CD4-positive, alpha-beta T cell treated with Interleukin-6 at 100 ng/mL for 8 hours (primary cell): ENCODE results near the gene TRIM10.
A peak's percentile ranks its signal among the peaks of the same experiment; 100 is the strongest.
"Not testable (repeated sequence)": the region's sequence is repeated elsewhere in the genome, so short reads cannot be mapped to it uniquely, and the experiment has no call there.

Experiments
- DNase-seq: peaks from one replicate; pipeline ENCODE4 v3.0.0-alpha.2; 2020; ENCODE audit warnings: mixed read lengths, low spot score

TRIM10 gene

DNA sequence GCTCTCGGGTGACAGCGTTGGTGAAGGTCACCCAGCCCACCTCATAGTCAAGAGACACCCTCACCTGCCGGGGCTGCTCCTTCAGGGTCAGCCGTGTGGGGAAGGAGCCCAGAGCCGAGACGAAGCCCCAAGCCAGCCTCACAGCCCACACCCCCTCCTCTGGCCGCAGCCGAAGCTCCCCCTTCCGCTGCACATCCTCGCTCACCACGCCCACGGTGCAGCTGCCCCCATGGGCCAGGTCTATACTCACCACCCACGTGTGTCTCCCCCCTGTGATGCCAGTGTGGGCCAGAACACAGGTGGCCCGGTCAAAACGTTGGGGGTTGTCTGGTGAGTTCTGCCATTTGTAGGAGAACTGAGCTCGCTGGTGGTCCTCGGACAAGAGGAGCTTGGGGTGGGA is 7.0 kb downstream of the TRIM10 start:
- DNase-seq, result no peak

DNA sequence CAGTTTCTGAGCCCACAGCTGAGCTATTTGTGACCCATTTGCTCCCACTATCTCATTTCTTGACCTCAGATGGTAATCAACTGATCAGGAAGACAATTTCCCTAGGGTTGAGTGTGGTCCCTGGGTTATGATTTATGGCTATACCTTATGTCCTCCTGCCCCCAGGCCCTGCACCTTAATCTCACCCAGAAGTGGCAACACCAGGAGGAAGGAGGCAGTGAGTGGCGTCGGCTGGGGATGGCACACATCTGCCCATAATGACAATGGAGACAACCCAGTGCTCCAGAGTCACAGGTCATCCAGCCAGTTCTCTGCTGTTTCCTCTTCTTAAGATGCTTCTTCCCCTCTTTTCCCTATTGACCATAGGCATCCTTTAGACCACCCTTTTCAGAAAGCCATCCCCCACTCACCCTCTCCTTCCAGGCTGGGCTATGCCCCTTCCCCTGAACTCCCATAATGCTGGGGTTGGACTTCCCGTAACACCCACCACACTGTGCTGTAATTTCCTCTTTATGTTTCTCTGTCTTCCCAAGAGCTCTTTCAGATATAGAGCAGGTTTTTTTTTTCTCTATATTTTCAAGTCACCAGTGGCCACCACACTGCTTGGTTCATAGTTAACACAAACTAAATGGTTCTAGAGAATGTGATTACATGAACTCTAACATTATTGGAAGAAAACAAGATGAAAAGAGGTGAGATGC is 8.0 kb downstream of the TRIM10 start:
- no peak for DNase-seq

DNA sequence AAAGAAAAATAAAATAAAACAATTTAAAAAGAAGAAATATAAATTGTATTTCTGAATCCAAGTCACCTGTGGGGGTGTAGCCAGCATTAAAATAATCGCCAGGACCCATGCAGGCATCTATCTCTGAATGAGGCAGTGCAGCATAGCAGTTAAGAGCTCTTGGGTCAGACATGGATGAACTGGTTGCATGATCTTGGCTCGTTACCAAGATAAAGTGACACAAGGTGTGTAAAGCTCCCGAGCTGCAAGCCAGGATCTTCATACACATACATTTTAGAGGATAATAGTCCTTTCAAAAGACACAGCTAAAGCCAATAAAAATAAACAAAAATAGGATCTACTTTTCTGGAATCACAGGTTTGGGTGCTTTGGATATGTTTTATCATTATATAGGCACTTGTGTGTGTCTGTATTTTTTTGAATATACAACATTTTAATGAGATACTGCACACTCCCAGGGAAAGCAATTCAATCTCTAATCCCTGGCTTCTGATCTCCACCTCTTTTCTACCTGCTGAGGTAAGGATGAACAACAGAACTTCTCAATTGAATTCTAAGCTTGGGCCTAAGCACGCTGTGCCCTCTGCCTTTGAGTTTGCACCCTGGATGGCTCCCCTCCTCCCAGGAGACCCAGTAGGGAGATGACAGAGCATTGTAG is 8.9 kb downstream of the TRIM10 start:
- no peak for DNase-seq

DNA sequence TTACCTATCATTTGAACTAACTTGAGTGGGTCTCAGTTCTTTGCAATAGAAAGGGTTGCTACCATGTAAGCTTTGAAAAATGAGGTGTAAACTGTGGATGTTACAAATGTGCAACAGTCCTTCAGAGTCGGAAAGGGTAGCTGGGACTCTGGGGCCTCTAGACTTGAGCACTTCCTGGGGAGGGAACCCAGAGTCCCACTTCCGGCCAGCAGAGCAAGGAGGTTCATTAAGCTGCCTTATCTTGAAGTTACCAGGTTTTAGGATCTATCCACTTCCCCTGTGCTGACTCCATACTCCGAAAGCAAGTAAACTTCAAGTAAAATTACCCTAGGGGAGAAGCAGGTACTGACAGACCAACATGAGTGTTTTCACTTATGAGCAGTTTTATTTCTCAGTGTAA is 9.4 kb downstream of the TRIM10 start:
- no peak for DNase-seq

DNA sequence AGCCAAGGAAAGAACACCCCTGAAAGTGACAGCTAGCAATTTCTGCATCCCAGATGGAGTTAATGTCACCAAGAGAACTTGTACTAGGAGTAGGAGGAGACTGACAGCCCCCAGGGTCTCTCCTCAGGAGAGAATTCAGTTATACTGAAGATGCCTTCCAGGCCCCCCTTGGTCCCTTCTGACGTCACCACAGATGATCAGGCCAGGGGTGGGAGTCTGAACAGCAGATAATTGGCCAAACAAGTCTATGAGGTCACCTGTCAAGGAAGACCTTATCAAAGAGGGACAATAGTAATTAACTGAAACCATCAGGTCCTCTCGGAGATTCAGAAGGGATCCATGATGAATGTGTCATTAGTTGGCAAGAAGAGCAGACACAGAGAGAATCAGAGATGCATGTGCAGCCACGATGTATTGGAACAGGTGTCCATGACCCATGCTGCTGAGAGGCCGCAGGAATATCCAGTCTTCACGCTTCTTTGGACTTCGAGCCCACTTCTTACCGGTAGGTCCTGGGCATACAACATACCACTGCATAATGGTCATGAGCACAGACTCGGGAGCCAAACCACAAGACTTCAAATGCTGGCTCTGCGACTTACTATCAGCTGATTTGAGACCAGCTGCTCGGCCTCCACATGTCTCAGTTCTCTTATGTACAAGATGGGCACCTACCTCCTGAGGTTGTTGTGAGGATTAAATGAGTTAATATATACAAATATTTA is 10.2 kb downstream of the TRIM10 start:
- DNase-seq, result no peak

DNA sequence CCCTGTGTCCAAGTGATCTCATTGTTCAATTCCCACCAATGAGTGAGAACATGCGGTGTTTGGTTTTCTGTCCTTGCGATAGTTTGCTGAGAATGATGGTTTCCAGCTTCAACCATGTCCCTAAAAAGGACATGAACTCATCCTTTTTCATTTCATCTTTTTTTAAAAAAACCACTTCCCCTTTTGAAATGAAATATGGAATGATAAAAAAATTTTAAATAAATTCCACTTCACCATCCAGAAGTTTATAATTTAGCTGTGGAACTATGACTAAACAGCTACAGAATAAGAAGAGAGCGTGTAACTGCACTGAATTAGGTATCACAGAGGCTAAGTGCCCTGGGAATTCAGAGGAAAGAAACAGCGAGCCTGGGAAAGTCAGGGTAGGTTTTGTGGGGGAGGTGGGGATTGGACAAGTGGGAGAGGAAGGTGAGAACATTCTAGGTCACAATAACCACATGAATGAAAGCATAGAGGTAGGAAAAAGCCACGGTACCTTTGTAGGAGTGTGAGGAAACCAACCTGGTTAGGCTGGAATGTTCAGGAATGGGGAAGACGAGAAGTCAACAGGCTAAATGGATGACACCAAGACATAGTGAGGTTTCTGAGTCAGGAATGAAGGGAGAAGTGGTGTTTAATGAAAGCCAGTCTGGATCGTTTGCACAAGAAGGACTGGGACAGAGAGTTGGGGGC is 11.0 kb downstream of the TRIM10 start:
- DNase-seq, result no peak

DNA sequence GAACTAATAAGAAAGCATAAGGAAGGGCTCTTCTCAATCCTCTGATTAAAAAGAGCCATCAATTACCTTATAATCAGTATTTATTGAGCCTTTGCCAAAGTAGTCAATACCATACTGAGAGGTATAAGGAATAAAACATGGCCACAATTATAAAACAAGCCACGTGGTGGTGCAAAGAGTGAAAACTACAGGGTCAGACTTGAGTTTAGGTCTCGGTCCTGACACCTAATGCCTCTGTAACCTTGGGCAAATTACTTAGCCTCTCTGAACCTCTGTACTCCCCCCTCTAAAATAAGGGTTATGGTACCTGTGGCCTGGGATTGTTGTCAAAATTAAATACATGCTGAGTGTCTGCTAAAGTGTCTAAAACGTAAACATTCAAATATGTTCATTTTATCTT is 11.8 kb downstream of the TRIM10 start:
- no peak for DNase-seq

DNA sequence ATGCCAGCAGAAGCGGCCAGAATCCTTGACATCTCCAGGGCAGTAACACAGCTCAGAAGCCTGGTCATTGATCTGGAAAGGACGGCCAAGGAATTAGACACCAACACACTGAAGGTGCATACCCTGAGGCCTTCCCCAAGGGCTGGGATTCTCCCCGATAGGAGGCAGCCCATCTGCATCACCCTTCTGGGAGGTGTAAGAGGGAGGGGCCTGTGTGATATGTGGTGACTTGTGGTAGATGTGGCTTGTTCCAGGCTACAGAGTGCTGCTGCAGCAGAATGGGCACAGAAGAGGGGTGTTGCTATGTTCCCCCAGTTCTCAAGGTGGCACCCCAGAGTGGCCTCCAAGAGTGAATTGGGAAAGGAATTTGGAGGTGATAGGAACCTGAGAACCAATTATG is 13.9 kb downstream of the TRIM10 start:
- no peak for DNase-seq

DNA sequence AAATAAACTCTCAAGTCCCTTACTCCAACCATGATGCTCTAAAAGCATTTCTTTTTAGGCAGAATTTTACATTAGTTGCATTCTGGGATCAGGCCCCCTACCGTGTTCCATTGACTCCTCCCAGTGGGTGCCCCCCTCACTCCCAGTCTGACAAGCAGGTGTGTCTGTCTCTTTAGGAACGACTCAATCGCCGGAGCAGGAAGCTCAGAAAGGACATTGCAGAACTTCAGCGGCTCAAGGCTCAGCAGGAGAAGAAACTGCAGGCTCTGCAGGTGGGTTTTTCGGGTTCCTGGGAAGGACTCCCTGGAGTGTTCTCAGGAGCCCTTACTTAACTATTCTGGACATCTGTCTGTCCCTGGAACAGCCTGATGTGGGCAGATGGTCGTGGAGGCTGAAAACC is 15.2 kb downstream of the TRIM10 start:
- DNase-seq, result no peak

DNA sequence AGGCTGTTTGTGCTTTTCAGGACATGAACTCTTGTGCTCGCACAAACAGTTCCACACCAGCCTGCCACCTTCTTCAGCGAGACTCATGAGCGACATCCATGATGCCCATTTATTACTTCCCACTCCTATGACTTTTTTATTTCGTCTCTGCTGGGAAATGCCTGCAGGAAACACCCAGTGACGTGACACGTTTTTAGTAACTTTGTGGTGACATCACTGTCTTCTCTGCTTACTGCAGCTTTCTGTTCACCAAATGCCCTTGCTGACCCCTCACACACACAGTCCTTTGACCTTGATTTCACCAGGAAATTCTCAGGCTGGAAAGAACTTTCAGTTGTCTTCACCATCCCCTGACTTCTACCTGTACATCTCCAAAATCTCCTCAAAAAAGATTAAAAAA is 16.2 kb downstream of the TRIM10 start:
- DNase-seq, result no peak

DNA sequence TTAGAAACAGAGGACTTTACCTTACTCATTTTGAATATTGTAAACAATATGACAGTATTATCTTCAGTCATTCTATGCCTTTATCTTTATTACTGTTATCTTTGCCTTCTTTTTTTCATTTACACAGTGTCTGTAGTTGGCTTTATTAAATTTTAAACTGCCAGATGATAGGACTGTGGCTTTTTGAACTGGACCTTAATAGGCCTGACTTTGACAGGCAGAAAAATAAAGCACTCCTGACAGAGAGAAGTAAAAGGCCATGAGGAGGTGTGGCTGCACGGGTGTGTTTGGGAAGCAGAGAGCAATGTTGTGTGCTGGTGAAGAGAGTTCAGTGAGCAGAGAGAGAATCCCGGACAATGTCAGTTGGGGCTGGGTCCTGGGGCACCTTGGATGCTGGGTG is 17.2 kb downstream of the TRIM10 start:
- DNase-seq, result no peak

DNA sequence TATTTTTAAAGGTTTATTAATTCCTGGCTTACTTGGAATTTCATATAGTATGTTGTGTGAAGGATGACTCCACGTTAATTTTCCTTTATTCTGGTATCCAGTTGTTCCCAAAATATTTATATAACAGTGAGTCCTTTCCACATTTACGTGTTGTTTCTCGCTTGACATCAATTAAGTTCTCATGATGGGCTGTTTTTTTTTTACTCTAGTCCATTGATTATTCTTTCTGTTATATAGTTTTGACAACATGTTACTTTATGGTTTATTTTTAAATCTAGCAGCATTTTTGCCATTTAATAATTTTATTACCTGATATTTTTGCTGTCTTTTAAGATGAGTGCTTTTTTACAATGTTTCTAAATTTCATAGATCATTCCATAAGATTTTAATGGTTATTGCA is 18.3 kb downstream of the TRIM10 start:
- DNase-seq, result no peak

DNA sequence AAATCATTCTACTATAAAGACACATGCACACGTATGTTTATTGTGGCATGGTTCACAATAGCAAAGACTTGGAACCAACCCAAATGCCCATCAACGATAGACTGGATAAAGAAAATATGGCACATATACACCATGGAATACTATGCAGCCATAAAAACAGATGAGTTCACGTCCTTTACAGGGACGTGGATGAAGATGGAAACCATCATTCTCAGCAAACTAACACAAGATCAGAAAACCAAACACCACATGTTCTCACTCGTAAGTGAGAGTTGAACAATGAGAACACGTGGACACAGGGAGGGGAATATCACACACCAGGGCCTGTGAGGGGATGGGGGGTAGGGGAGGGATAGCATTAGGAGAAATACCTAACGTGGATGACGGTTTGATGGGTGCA is 20.8 kb downstream of the TRIM10 start:
- not testable (repeated sequence) for DNase-seq

DNA sequence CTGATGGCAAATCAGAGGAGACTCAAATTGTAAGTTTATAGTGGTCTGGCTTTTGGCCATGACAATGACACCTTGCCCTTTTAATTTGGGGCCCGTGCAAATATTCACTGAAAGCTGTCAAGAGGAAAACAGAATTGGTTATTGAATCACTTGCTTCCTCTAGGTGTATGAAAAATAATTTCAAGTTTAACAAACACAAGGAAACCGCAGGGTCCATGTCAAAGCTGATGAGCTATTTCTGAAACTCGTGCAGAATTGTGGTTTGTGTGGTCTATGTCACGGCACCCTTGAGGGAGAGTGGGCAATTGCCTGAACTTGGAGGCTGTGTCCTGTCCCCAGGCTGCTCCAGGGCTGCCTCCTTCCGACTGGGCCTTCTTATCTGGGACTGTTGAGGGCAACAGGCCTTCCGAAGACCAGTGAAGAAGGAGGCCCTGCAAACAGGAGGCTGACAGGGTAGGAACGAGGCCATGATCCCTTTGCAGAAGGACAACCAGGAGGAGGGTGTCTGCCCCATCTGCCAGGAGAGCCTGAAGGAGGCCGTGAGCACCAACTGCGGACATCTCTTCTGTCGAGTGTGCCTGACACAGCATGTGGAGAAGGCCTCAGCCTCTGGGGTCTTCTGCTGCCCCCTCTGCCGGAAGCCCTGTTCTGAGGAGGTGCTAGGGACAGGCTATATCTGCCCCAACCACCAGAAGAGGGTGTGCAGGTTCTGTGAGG is 24.3 kb downstream of the TRIM10 start:
- no peak for DNase-seq

DNA sequence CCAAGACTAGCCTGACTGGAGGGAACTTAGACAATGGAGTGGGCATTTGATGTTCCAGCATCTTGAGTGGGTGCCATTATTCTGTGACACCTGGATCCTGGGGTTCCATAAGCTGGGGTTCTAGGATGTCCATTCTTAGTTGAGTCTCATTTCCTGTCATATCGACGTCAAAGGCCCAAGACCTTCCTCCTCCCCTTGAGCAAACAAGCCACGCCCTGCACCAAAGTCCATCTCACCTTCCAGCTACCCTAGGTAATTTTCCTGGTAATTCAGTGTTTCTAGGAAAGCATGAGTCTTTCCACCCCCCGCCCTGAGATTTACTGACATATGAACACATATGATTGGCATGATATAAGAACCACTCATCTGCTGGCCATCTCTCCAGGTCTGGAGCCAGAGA is 25.3 kb downstream of the TRIM10 start, which contains the start of gene TRIM40:
Gene TRIM40 (plus strand): TSS at position 384 of the 400 bp plus-strand sequence. CDS start 897 bp downstream, outside the sequence.
- DNase-seq, result no peak

DNA sequence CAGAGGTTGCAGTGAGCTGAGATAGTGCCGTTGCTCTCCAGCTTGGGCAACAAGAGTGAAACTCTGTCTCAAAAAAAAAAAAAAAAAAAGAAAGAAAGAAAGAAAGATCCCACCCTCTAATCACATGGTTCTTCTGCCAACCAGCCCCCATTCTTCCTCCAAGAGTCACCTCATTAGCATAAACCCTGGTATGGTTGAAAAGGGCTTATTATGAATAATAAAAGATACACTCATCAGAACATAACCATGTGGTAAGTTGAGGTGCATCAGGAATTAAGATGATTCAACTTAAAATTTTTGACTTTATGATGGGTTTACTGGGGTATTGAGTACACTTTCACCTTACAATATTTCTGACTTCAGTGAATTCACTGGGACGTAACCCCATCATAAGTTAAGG is 25.9 kb downstream of the TRIM10 start:
- DNase-seq, result no peak

DNA sequence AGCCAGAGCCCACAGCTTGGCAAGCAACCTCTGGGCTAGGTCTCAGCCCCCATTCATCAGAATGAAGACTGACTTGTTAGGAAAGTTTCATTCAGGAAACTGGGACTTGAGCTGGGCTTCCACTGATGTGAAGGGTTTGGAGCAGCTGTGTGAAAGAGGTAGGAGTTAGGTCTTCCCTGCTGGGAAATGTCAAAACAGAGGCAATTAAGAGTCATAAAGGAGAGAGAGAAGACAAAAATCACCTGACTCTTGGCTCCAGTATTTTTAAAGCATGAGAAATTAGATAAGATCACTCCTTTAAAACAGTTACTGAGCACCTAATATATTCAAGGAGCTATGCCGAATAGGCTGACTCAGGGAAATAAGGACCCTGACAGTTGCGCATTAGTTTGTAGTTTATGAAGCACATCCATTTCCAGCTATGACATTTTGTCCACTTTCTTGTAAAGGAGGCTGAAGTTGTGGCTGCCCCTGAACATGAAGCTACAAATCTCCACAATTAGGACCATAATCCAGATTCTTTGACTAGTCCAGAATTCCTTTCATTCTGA is 29.0 kb downstream of the TRIM10 start:
- DNase-seq, result no peak

DNA sequence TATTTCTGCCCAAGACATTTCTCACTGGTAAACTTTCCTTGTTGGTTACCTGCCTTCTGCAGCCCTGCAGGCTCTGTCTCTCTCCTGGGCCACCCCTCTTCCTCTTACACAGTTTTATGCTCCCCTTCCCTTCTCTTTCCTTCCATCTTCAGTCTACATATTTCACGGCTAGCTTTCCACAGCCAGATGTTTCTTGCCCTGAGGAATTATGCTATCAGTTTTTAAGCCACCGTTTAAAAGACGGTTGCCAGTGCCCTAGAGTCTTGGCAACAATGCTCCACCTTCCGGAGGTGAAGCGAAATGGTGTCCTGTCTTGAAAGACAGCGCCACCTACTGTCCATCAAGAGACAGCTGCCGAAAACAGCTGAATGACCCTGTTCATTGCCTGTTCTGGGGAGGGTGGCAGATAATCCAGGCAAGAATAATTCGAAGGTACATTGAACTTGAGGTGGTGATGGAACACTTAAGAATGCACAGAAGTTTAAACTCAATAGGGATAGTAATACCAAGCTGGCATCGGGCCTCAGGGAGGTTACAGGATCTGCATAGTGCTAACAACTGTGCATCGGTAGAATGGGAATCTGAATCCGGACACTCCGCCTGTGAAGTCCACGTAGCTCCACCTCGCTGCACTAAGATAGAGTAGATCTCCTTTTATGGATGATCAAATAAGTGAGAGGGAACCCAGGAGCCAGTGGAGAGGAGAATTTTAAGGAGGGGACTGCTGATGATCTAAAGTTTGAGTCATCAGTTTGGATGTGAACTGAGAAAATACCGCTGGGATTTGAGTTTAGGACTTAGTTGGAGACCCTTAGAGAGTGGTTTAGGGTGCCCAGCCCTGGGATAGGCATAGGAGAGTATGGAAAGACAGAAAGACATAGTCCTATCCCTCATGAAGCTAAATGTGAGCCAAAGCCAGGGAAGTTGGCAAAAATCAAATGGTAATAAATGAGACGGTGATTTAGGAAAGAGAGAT is 29.8 kb downstream of the TRIM10 start:
- DNase-seq, result peak; percentile 82

DNA sequence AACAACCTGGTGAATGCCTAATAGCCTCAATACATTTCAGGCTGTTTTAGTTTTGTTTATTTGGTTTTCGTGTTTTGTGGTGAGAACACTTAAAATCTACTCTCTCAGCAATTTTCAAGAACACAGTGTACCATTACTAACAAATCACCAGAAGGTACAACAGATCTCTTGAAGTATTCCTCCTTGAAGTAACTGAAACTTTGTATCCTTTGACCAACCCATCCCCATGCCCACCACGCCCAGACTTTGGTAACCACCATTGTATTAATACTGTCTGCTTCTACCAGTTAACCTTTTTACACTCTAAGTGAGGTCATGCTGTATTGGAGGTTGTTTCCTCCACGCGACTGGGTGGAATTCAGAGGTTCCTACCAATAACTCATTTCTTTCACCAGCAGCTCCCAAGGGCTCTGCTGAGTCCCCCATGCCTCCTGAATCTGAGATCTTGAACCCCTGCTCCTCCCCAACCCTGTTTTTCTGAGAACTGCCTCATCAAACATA is 30.8 kb downstream of the TRIM10 start:
- no peak for DNase-seq
